Small intestine (tissue), 7 donors: ENCODE measurements around the gene ZG16. TPM values are rescaled to one million over a fixed set of nuclear protein-coding genes. Genes with fewer than 3 reads are reported as not detected.
A peak's percentile ranks its signal among the peaks of the same experiment; 100 is the strongest.
"Not testable (repeated sequence)": the region's sequence is repeated elsewhere in the genome, so short reads cannot be mapped to it uniquely, and the experiment has no call there.

Source experiments
- DNase-seq, 2 donors: peaks; one replicate each; pipeline versions ENCODE4 v3.0.0 to v3.0.0-alpha.2; 2013
- FAIRE-seq: peaks from 2 replicates; lab custom pipeline; 2012; peaks lifted over from hg19 to GRCh38; lab: Jason Lieb, UNC
- H3K27ac ChIP-seq, 3 donors: one replicate each; pipeline ENCODE4 v1.5.1; 2013; ENCODE audit warnings: low read length in 2 of 3, mild to moderate bottlenecking in 2 of 3, control low read depth in 1 of 3, inconsistent platforms in 1 of 3, low read depth in 1 of 3, moderate library complexity in 1 of 3
- H3K27me3 ChIP-seq, 3 donors: one replicate each; pipeline ENCODE4 v1.6.1; 2013; ENCODE audit warnings: low read length in 3 of 3, inconsistent platforms in 1 of 3; ENCODE audit not compliant: control insufficient read depth in 3 of 3, insufficient read depth in 3 of 3
- H3K36me3 ChIP-seq, 3 donors: one replicate each; pipeline ENCODE4 v1.6.1; 2013; ENCODE audit warnings: low read length in 3 of 3, inconsistent platforms in 1 of 3, low read depth in 1 of 3, mild to moderate bottlenecking in 1 of 3, moderate library complexity in 1 of 3; ENCODE audit not compliant: control insufficient read depth in 3 of 3, insufficient read depth in 2 of 3
- H3K4me1 ChIP-seq, 3 donors: one replicate each; pipeline ENCODE4 v1.6.1; 2013; ENCODE audit warnings: low read length in 2 of 3, inconsistent platforms in 1 of 3, low read depth in 1 of 3, mild to moderate bottlenecking in 1 of 3, moderate library complexity in 1 of 3; ENCODE audit not compliant: control insufficient read depth in 3 of 3, insufficient read depth in 2 of 3
- H3K4me3 ChIP-seq, 3 donors: one replicate each; pipeline ENCODE4 v1.5.1; 2013; ENCODE audit warnings: low read length in 3 of 3, control low read depth in 1 of 3, inconsistent platforms in 1 of 3, low read depth in 1 of 3, mild to moderate bottlenecking in 1 of 3, moderate library complexity in 1 of 3
- H3K9me3 ChIP-seq, 2 donors: one replicate each; pipeline ENCODE4 v1.6.1; 2013; ENCODE audit warnings: low read depth in 1 of 2, low read length in 1 of 2; ENCODE audit not compliant: control insufficient read depth in 2 of 2, insufficient read depth in 1 of 2
- WGBS, 3 donors: extraction: QIAGEN DNeasy Blood & Tissue Kit; methylation state at CpG; one replicate each; pipeline ENCODE4 v1.1.7; 2013; 5-methylcytosine and 5-hydroxymethylcytosine counted together
- polyA plus RNA-seq, 4 donors: library from polyadenylated mRNA; stranded (reverse) in 3 of 4; unstranded in 1 of 4; fragments of 200-250 nt in 3 of 4; fragments of 120-200 nt in 1 of 4; gene quantifications; one replicate each; pipeline versions ENCODE4 v1.2.1 to v1.2.3, GENCODE V29; 2013
- donor health status: healthy with polysubstance abuse.
- donor health status: control.
- donor health status: control.
- donor health status: Bipolar disorder and iron deficiency.
- donor health status: healthy.

ZG16 gene
- polyA plus RNA-seq, 4 donors: 4.8 to 186 (median 47.4) TPM

DNA sequence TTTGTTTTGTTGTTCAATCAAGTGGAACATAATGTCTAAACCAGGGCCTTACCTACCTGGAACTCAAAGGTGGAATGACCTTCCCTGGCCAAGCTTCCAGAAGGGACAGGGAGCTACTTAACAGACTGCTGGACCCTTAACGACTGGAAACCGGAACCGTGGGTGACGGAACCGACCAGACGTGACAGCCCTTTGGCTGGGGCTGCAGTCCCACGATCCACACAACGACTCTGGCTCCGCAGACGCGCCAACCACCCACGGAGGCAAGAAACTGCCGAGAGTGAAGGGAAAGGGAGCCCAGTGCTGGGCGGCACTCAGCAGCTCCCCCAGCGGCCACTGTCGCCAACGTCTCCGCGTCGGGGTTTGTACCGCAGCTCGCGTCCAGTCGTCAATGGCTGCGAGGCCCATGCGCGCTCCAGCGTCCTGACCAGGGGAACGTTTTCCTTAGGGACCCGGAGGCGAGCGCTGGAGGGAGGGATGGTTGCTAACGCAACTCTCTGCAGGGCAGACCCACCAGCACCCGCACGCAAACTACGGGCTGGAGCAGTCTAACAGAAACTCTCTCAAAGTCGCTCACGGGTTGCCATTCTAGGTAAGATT lies 6.9 kb downstream of the ZG16 start:
- WGBS, 3 donors: 17 to 66% (median 58%) methylated on average over 38 of the region's 38 CpGs
- H3K9me3 ChIP-seq: peaks cover 0 to 7% of the 10 kb centered on the region in 2 donors
- H3K27me3 ChIP-seq: no peaks in the 10 kb centered on the region
- no peak overlapping the region for H3K4me3 ChIP-seq
- peaks cover 0 to 4% (median 0%) of the 10 kb centered on the region in 3 donors for H3K4me1 ChIP-seq
- DNase-seq (peak in 1 of 2 donors; percentile 76), FAIRE-seq (no peak)
- H3K27ac ChIP-seq: peak overlapping the region in 1 of 3 donors; percentile 40
- peaks cover 0 to 3% (median 0%) of the 10 kb centered on the region in 3 donors for H3K36me3 ChIP-seq

DNA sequence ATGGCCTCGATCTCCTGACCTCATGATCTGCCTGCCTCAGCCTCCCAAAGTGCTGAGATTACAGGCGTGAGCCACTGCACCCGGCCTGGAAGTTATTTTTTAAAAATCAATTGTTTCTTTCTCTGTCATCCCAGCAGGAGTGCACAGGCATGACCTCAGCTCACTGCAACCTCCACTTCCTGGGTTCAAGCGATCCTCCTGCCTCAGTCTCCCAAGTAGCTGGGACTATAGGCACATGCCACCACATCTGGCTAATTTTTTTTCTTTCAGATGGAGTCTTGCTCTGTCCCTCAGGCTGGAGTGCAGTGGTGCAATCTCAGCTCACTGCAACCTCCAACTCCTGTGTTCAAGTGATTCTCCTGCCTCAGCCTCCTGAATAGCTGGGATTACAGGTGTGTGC lies 9.1 kb downstream of the ZG16 start:
- not testable (repeated sequence) for H3K36me3 ChIP-seq, H3K27me3 ChIP-seq, FAIRE-seq, H3K4me1 ChIP-seq, H3K4me3 ChIP-seq, H3K27ac ChIP-seq, H3K9me3 ChIP-seq, DNase-seq
- WGBS, 3 donors: 84 to 89% (median 87%) methylated on average over 4 of the region's 4 CpGs

GRCh38 chr16:29789775-29790182 lies 11.7 kb downstream of the ZG16 start:
- WGBS, 3 donors: 70 to 72% (median 71%) methylated on average over 20 of the region's 20 CpGs
- Histone ChIP-seq H3K4me1 (peaks cover 0 to 6% (median 0%) of the 10 kb centered on the region in 3 donors), H3K27ac (peak overlapping the region; percentile 81 to 87 (median 81)), H3K9me3 (no peaks in the 10 kb centered on the region), H3K4me3 (peak overlapping the region in 2 of 3 donors; percentile 59 to 61), H3K36me3 (no peaks in the 10 kb centered on the region), H3K27me3 (no peaks in the 10 kb centered on the region)
- FAIRE-seq (no peak), DNase-seq (no peak)

- Histone ChIP-seq H3K36me3 (no peaks in the 10 kb centered on the region), H3K4me1 (peaks cover 0 to 6% (median 0%) of the 10 kb centered on the region in 3 donors), H3K27ac (peak within 1 kb of the TSS; percentile 81 to 88 (median 87)), H3K9me3 (no peaks in the 10 kb centered on the region), H3K27me3 (no peaks in the 10 kb centered on the region), H3K4me3 (peak within 1 kb of the TSS; percentile 93 to 99 (median 96))
- DNase-seq (peak; percentile 99 to 100), FAIRE-seq (no peak)
- WGBS, 3 donors: 0 to 1% (median 0%) methylated on average over 61 to 67 of the region's 67 CpGs
Measured at GRCh38 chr16:29790183-29790948, 12.3 kb downstream of the ZG16 start, which contains the start of gene KIF22. KIF22 (plus strand) TSS chr16:29790751; CDS start chr16:29790760, 9 bp downstream.

- FAIRE-seq: no peak
Measured at GRCh38 chr16:29790949-29791844, 13.1 kb downstream of the ZG16 start.

DNA sequence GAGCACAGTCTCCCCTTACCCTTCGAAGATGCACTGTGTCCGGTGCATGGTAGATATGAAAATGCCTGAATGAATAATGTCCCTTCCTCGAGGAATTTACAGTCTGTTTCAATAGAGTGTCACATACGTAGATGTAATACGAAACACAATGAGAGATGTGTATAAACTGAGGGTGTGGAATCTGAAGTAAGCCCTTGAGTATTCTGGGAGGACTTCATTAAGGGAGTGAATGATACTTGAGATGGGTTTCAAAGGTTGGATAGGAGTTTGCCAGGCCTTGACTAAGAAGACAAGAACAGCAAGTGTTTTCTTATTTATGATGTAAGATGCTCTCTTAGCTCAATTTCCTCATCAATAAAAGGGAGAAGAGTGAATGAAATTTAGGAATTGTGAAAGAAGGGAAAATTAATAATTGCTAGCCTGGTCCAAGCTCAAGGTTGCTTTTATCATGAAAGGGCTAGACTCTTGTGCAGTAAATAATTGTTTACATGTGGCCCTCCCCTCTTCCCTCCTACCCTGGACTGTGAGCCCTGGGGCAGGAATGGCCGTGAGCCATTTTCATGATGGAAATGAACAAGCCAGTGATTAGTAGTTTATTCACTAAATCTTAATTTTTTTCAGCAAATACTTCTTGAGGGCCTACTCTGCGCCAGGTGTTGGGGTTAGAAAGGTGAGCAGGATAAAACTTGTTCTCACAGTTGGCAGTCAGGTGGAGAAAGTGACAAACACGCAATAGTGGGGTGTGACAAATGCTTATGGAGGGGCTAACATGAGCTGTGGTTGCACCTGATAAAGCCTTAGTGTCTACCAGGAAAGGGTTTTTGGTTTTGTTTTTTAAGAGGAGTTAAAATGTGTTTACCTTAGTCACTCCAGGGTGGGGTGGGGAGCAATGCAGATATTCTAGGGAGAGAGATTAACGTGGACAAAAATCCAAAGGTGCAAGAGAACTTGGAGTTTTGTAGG lies 14.1 kb downstream of the ZG16 start:
- H3K36me3 ChIP-seq: peaks cover 0 to 12% (median under 1%) of the 10 kb centered on the region in 3 donors
- DNase-seq: no peak
- peaks cover 0 to 6% (median 0%) of the 10 kb centered on the region in 3 donors for H3K4me1 ChIP-seq
- WGBS, 3 donors: 50 to 60% (median 54%) methylated on average over 9 of the region's 9 CpGs
- H3K4me3 ChIP-seq: peak overlapping the region in 2 of 3 donors; percentile 93 to 99
- no peaks in the 10 kb centered on the region for H3K27me3 ChIP-seq
- no peak for FAIRE-seq
- H3K9me3 ChIP-seq: no peaks in the 10 kb centered on the region
- H3K27ac ChIP-seq: no peak overlapping the region

More at GRCh38 chr16:29790949-29791844, 13.1 kb downstream of the ZG16 start:
- H3K27me3 ChIP-seq: no peaks in the 10 kb centered on the region
- H3K4me1 ChIP-seq: peaks cover 0 to 6% (median 0%) of the 10 kb centered on the region in 3 donors
- no peak for DNase-seq
- H3K9me3 ChIP-seq: no peaks in the 10 kb centered on the region
- peak overlapping the region; percentile 65 to 88 (median 79) for H3K27ac ChIP-seq
- peak overlapping the region; percentile 93 to 99 (median 96) for H3K4me3 ChIP-seq
- 1 to 2% (median 1%) methylated on average over 23 to 31 of the region's 31 CpGs for WGBS, 3 donors
- peaks cover 0 to 2% (median 0%) of the 10 kb centered on the region in 3 donors for H3K36me3 ChIP-seq

DNA sequence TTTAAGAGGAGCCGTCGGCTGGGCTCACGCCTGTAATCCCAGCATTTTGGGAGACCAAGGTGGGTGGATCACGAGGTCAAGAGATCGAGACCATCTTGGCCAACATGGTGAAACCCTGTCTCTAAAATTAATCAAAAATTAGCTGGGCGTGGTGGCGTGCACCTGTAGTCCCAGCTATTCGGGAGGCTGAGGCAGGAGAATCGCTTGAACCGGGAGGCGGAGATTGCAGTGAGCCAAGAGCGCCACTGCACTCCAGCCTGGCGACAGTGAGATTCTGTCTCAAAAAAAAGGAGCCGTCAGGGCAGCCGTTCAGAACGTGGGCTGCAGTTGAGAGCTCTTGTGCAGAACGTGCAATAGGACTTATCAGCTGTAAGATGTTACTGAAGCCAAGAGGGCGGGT lies 15.1 kb downstream of the ZG16 start:
- H3K4me1 ChIP-seq, H3K9me3 ChIP-seq, H3K4me3 ChIP-seq, DNase-seq, H3K27me3 ChIP-seq, H3K27ac ChIP-seq, FAIRE-seq: not testable (repeated sequence)
- peaks cover 0 to 16% (median 2%) of the 10 kb centered on the region in 3 donors for H3K36me3 ChIP-seq
- 91 to 92% (median 91%) methylated on average over 18 of the region's 18 CpGs for WGBS, 3 donors
